Measurements from ENCODE around the gene LNX1. TPM values are rescaled to one million over a fixed set of nuclear protein-coding genes. Genes with fewer than 3 reads are reported as not detected.

Gene LNX1
- total RNA-seq: not detected

- no peak for ATAC-seq
- H3K4me3 Mint-ChIP-seq: no peak within 1 kb of the TSS
- peaks cover 35% of the 10 kb centered on the region for H3K27me3 Mint-ChIP-seq
- no peaks in the 10 kb centered on the region for H3K9me3 Mint-ChIP-seq (ENCODE audit: low read depth)
- CTCF ChIA-PET: no interaction called here
- H3K4me1 Mint-ChIP-seq: peaks cover 3% of the 10 kb centered on the region
- H3K27ac Mint-ChIP-seq: no peak within 1 kb of the TSS
- DNase-seq: no peak
- H3K36me3 Mint-ChIP-seq: no peaks in the 10 kb centered on the region
Measured at GRCh38 chr4:53591372-53591892, at the start of gene LNX1. LNX1 (minus strand) TSS chr4:53591486; CDS start chr4:53574002, 17,484 bp downstream.

DNA sequence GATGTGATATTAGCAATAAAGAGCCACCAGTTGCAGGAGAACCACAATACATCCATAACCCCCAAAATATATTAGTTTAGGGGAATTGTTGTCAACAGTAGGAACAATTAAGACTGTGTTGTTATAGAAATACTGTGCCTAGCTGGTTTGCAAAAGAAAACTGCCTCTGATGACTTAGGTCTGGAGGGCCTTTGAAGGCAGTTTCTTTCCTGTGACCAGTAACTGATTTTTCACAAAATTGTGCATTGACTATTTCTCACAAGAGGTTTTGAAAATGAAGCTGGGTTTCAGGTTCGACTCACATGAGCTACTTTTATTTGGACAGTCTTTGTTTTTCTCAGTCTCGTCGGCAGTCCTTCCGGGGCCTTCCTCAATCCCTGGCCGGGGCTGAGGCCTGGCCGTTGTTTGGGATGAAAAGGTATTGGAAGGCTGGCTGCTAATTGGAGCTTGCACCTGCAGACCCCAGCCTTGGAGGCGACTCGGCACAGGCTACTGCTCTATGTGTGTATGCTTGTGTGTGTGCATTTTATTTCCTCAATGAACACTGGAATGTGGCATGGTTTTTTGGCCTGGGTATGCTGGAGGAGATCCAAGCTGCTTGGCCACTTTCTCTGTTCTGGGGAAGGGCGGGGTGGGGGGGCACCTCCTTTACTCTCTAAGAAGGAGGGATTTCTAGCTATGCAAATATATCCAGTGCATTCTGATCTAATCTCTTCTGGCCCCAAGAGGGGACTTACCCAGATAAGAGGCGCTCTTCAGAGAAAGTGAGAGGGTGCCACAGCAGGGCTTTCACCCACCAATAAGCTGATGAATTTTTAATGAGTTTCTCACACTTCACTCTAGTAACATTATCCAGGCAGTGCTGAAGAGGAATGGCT lies 49.5 kb upstream of the LNX1 start:
- Mint-ChIP-seq H3K9me3 (ENCODE audit: low read depth) (no peaks in the 10 kb centered on the region), H3K4me3 (no peak overlapping the region), H3K27me3 (peaks cover 7% of the 10 kb centered on the region), H3K36me3 (no peaks in the 10 kb centered on the region), H3K4me1 (no peaks in the 10 kb centered on the region), H3K27ac (no peak overlapping the region)
- no peak for DNase-seq
- ATAC-seq: no peak
- CTCF ChIA-PET: no interaction called here

- no peak for ATAC-seq
- no peaks in the 10 kb centered on the region for H3K4me1 Mint-ChIP-seq
- CTCF ChIA-PET: no interaction called here
Measured at GRCh38 chr4:53638919-53639318, 47.6 kb upstream of the LNX1 start.

GRCh38 chr4:53637348-53637747 lies 46.1 kb upstream of the LNX1 start:
- no peaks in the 10 kb centered on the region for H3K36me3 Mint-ChIP-seq
- H3K4me1 Mint-ChIP-seq: no peaks in the 10 kb centered on the region
- H3K9me3 Mint-ChIP-seq (ENCODE audit: low read depth): no peaks in the 10 kb centered on the region
- DNase-seq (no peak), ATAC-seq (no peak)
- peaks cover 10% of the 10 kb centered on the region for H3K27me3 Mint-ChIP-seq
- CTCF ChIA-PET: no interaction called here
- no peak overlapping the region for H3K4me3 Mint-ChIP-seq
- no peak overlapping the region for H3K27ac Mint-ChIP-seq

More at GRCh38 chr4:53638919-53639318, 47.6 kb upstream of the LNX1 start:
- DNase-seq: no peak
- Mint-ChIP-seq H3K4me3 (no peak overlapping the region), H3K27ac (no peak overlapping the region), H3K9me3 (ENCODE audit: low read depth) (no peaks in the 10 kb centered on the region), H3K36me3 (no peaks in the 10 kb centered on the region), H3K27me3 (peaks cover 10% of the 10 kb centered on the region)

DNA sequence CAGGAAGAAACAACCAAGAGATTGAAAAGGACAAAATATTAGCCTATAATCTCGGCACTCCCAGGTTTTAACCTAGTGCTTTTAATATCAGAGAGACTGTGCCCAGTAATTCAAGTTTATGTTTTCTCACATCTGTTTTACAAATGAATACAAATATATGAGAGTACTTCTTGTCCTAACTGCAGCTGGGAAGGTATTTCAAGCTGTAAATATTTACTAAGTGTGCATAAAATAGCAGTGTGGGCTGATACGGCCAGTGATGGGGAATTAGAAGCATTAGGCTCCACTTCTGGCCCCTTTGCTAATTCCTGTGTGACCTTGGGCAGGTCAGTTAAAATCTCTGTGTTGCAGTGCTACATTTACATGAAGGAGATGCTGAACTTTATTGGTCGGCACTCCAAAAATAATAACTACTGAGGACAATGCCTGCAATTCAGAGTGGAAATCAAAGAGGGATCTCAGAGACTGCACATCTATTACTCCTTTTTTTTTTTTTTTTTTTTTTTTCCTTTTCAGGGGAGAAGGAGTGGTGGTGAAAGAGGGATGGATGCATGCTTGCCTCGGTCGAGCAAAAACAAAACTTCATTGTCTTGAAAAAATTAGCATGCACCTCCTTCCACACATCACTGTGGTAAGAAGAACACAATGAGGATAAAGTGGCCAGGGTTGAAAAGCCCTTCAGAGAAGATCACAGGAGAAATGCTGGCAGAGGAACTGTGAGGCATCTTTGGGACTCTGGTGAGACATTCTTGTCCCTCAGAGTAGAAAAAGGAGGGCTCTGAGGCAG lies 44.6 kb upstream of the LNX1 start:
- Mint-ChIP-seq H3K4me3 (no peak overlapping the region), H3K27ac (no peak overlapping the region), H3K27me3 (peaks cover 10% of the 10 kb centered on the region), H3K4me1 (no peaks in the 10 kb centered on the region), H3K9me3 (ENCODE audit: low read depth) (no peaks in the 10 kb centered on the region), H3K36me3 (no peaks in the 10 kb centered on the region)
- no peak for DNase-seq
- no peak for ATAC-seq
- CTCF ChIA-PET: no interaction called here

GRCh38 chr4:53633608-53634007 lies 42.3 kb upstream of the LNX1 start:
- CTCF ChIA-PET: no interaction called here
- Mint-ChIP-seq H3K4me1 (no peaks in the 10 kb centered on the region), H3K9me3 (ENCODE audit: low read depth) (no peaks in the 10 kb centered on the region), H3K4me3 (no peak overlapping the region), H3K27ac (no peak overlapping the region), H3K27me3 (peaks cover 10% of the 10 kb centered on the region), H3K36me3 (no peaks in the 10 kb centered on the region)
- ATAC-seq (no peak), DNase-seq (no peak)

GRCh38 chr4:53629296-53629695 lies 38.0 kb upstream of the LNX1 start:
- no peaks in the 10 kb centered on the region for H3K36me3 Mint-ChIP-seq

DNA sequence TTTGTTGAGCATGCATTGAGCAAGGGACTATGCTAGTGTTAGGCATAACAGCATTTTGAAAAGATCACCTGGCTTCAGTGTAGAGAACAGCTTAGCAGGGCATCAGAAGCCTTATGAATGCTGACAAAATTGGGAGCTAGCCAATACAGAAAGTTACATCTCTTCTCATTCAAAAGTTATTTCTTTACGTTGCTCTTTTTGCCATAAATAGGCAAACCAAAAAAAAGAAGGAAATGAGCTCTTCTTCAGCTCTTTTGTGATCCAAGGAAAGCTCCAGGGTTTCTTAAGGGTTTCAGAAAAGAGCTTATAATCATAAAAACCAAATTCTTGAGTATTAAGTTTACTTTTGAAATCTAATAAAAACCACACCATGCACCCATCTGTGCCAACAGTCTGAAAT lies 35.2 kb upstream of the LNX1 start:
- Mint-ChIP-seq H3K4me1 (no peaks in the 10 kb centered on the region), H3K36me3 (no peaks in the 10 kb centered on the region), H3K27me3 (peaks cover 11% of the 10 kb centered on the region), H3K27ac (no peak overlapping the region), H3K4me3 (no peak overlapping the region), H3K9me3 (ENCODE audit: low read depth) (no peaks in the 10 kb centered on the region)
- DNase-seq: no peak
- CTCF ChIA-PET: interaction anchor here (0.8 kb wide), 1 partner anchor 21 kb away, joined by 3 read pairs; no protein-coding TSS in a partner anchor
- no peak for ATAC-seq

More at GRCh38 chr4:53629296-53629695, 38.0 kb upstream of the LNX1 start:
- CTCF ChIA-PET: no interaction called here
- ATAC-seq (no peak), DNase-seq (no peak)
- H3K4me1 Mint-ChIP-seq: no peaks in the 10 kb centered on the region
- H3K27me3 Mint-ChIP-seq: peaks cover 11% of the 10 kb centered on the region
- H3K27ac Mint-ChIP-seq: no peak overlapping the region
- no peaks in the 10 kb centered on the region for H3K9me3 Mint-ChIP-seq (ENCODE audit: low read depth)
- H3K4me3 Mint-ChIP-seq: no peak overlapping the region

GRCh38 chr4:53625888-53626287 lies 34.6 kb upstream of the LNX1 start:
- no peaks in the 10 kb centered on the region for H3K9me3 Mint-ChIP-seq (ENCODE audit: low read depth)
- ATAC-seq (no peak), DNase-seq (no peak)
- H3K4me3 Mint-ChIP-seq: no peak overlapping the region
- H3K36me3 Mint-ChIP-seq: no peaks in the 10 kb centered on the region
- H3K27ac Mint-ChIP-seq: no peak overlapping the region
- no peaks in the 10 kb centered on the region for H3K4me1 Mint-ChIP-seq
- peaks cover 11% of the 10 kb centered on the region for H3K27me3 Mint-ChIP-seq
- CTCF ChIA-PET: no interaction called here

- Mint-ChIP-seq H3K36me3 (no peaks in the 10 kb centered on the region), H3K27ac (no peak overlapping the region), H3K4me1 (no peaks in the 10 kb centered on the region), H3K27me3 (peaks cover 4% of the 10 kb centered on the region), H3K9me3 (ENCODE audit: low read depth) (no peaks in the 10 kb centered on the region), H3K4me3 (no peak overlapping the region)
- CTCF ChIA-PET: no interaction called here
- no peak for ATAC-seq
- no peak for DNase-seq
Measured at GRCh38 chr4:53622739-53623151, 31.5 kb upstream of the LNX1 start.

GRCh38 chr4:53620956-53621355 lies 29.7 kb upstream of the LNX1 start:
- H3K4me1 Mint-ChIP-seq: no peaks in the 10 kb centered on the region
- no peaks in the 10 kb centered on the region for H3K9me3 Mint-ChIP-seq (ENCODE audit: low read depth)
- H3K4me3 Mint-ChIP-seq: no peak overlapping the region
- DNase-seq (no peak), ATAC-seq (no peak)
- no peak overlapping the region for H3K27ac Mint-ChIP-seq
- CTCF ChIA-PET: no interaction called here
- H3K27me3 Mint-ChIP-seq: peaks cover 3% of the 10 kb centered on the region
- no peaks in the 10 kb centered on the region for H3K36me3 Mint-ChIP-seq

GRCh38 chr4:53619431-53619830 lies 28.1 kb upstream of the LNX1 start:
- no peak for ATAC-seq
- Mint-ChIP-seq H3K36me3 (no peaks in the 10 kb centered on the region), H3K4me3 (no peak overlapping the region), H3K4me1 (no peaks in the 10 kb centered on the region), H3K27ac (no peak overlapping the region), H3K27me3 (peaks cover 2% of the 10 kb centered on the region), H3K9me3 (ENCODE audit: low read depth) (no peaks in the 10 kb centered on the region)
- DNase-seq: no peak
- CTCF ChIA-PET: no interaction called here

DNA sequence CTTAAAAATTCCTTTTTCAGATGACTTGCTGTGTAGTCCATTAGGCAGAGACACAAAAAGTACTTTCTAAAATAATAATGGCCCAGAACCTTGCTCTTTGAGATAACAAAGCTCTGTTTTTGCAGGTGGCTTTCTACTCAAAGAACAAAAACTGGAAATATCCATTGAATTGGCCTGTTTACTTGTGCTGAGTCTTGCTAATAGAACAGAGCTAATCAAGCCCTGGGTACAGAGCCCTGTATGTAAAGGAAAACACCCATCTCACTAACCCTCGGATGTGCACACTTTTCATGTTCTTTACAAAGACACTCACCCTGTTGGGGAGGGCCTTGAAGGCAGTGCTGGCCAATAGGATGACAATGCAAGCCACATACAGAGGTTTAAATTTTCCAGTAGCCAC lies 27.0 kb upstream of the LNX1 start:
- no peak overlapping the region for H3K4me3 Mint-ChIP-seq
- no peak for ATAC-seq
- CTCF ChIA-PET: no interaction called here
- H3K27me3 Mint-ChIP-seq: no peaks in the 10 kb centered on the region
- H3K36me3 Mint-ChIP-seq: no peaks in the 10 kb centered on the region
- no peak overlapping the region for H3K27ac Mint-ChIP-seq
- DNase-seq: no peak
- no peaks in the 10 kb centered on the region for H3K4me1 Mint-ChIP-seq
- H3K9me3 Mint-ChIP-seq (ENCODE audit: low read depth): no peaks in the 10 kb centered on the region
